Left hindlimb (tissue), 1 donor: ENCODE measurements around the gene CPN1.
A peak's percentile ranks its signal among the peaks of the same experiment; 100 is the strongest.
"Not testable (repeated sequence)": the region's sequence is repeated elsewhere in the genome, so short reads cannot be mapped to it uniquely, and the experiment has no call there.

Experiments
- DNase-seq: peaks from one replicate; pipeline ENCODE4 v3.0.0-alpha.2; 2018

Gene CPN1

GRCh38 chr10:100081075-100082001, at the start of gene CPN1:
Gene CPN1, minus strand, starts transcription at chr10:100081869. Its CDS starts 244 bp downstream, at chr10:100081625.
- DNase-seq, result no peak

DNA sequence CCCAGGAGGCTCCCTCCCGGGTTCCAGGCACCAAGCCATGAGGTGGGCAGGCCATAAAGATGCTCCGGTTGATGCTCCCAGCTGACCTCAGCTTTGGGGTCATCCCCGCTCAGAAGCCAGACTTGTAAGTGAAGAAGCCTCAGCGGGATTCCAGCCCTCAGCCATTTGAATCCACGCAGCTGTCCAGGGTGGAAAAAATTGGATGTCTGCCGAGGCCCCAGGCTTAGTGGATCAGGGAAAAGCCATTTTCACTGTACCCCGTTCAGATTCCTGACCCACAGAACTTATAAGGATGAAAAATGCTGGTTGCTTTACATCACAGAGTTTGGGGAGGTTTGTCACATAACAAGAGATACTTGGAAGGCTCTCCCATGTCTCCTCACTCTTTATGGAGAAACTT, 49.2 kb upstream of the CPN1 start:
- DNase-seq, result peak; percentile 34

GRCh38 chr10:100129424-100129823, 47.8 kb upstream of the CPN1 start:
- DNase-seq, result no peak

- no peak for DNase-seq
Observed at GRCh38 chr10:100128951-100129350, 47.3 kb upstream of the CPN1 start.

DNA sequence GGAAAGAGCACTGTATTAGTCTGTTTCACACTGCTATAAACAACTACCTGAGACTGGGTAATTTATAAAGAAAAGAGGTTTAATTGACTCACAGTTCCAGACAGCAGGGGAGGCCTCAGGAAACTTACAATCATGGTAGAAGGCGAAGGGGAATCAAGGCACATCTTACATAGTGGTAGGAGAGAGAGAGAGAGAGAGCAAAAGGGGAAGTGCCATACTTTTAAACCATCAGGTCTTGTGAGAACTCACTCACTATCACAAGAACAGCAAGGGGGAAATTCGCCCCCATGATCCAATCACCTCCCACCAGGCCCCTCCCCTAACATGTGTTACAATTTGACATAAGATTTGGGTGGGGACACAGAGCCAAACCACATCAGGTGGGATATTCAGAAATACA, 43.7 kb upstream of the CPN1 start:
- not testable (repeated sequence) for DNase-seq

- no peak for DNase-seq
Observed at GRCh38 chr10:100124097-100124496, 42.4 kb upstream of the CPN1 start.

DNA sequence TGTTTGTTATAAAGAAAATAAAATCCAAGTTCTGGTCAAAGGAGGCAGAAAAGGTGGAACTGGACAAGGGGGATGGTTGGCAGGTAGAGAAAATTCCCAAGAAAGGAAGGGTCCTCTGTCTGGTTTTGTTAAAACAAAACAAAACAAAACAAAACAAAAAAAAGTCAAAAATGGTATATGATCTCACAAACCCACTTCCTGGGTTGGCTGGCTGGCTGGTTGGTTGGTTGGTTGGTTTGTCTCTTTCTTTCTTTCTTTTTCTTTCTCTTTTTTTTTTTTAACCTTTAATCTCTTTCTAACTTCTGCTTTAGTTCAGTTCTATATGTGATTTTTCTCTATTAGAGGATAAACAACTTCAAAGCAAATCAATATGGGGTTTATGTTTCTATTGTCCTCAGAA, 41.1 kb upstream of the CPN1 start:
- DNase-seq, result no peak

GRCh38 chr10:100120550-100120949, 38.9 kb upstream of the CPN1 start:
- no peak for DNase-seq

DNA sequence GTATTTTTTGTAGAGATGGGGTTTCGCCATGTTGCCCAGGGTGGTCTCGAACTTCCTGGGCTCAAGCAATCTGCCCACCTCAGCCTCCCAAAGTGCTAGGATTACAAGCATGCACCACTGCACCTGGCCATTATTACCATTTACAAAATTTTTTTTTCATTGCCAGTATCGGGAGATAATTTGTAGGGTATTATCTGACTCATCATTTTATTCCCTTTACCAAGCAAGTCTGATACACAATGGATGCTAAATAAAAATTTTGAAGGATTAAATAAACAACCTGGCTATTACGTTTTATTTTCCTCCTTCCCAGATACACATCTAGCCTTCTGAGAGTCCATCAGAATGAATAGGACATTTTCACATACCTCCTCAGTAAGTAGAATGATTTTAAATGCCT, 38.1 kb upstream of the CPN1 start:
- no peak for DNase-seq

DNA sequence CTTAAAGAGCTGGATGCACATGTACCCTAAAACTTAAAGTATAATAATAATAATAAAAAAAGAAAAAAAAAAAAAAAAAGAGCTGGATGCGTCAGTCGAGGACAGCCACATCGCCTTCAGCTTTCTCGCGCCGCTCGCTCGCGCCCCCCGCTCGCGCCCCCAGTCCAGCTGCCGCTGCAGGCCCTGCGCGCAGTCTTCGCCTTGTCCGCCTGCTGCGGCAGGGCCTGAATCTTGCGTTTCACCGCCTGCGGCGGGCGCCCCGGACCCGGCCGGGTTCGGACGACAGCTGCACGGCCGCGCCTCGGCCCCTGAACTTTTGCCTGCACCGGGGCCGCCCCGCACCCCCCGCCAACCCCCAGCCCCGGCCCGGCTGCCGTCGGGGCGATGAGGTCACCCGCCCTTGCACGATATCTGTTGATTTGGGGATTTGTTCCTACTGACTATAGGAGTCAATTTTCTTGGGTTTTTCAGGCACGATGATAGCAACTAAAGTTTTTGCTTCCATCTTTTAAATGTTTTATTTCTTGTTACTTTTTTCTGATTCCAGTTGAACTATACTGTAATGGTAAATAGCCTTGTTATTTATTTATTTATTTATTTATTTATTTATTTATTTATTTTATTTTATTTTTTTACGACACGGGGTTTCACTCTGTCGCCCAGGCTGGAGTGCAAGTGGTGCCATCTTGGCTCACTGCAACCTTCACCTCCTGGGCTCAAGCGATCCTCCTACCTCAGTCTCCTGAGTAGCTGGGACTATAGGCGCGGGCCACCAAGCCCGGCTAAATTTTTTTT, 33.5 kb upstream of the CPN1 start:
- DNase-seq, result peak; percentile 48

DNA sequence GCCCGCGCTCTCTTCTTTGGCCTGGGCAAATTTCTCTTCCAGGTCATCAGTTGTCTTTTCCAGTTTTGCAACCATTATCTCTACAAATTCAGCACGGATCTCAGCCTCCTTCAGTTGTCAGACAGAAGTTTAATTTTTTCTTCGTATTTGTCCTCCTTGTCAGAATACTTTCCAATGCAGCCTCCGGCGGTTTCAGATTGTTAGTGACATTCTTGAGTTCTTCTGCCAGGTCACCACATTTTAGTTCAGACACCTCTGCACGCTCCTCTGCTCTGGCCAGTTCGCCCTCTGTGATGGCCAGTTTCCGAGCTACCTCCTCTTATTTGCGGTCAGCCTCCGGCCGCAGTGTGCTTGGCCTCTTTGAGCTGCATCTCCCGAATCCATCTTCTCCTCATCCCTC, 32.8 kb upstream of the CPN1 start:
- no peak for DNase-seq

- no peak for DNase-seq
Observed at GRCh38 chr10:100109670-100110069, 28.0 kb upstream of the CPN1 start.

GRCh38 chr10:100106865-100107264, 25.2 kb upstream of the CPN1 start:
- no peak for DNase-seq

GRCh38 chr10:100104300-100104699, 22.6 kb upstream of the CPN1 start:
- no peak for DNase-seq

- no peak for DNase-seq
Observed at GRCh38 chr10:100103581-100103980, 21.9 kb upstream of the CPN1 start.

- no peak for DNase-seq
Observed at GRCh38 chr10:100101192-100102076, 19.8 kb upstream of the CPN1 start.

GRCh38 chr10:100100651-100101184, 19.0 kb upstream of the CPN1 start:
- DNase-seq, result no peak

DNA sequence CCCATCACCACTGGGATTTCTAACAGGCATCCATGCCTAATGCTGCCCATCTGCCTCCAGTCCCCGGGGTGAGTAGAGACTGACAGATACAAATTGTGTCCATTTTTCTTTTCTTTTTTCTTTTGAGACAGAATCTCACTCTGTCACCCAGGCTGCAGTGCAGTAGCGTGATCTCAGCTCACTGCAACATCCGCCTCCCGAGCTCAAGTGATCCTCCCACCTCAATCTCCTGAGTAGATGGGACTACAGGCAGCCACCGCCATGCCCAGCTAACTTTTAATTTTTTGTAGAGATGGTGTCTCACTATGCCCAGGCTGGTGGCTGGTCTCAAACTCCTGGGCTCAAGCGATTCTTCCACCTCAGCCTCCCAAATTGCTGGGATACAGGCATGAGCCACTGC, 7.6 kb upstream of the CPN1 start:
- no peak for DNase-seq

GRCh38 chr10:100086708-100087107, 5.0 kb upstream of the CPN1 start:
- DNase-seq, result not testable (repeated sequence)

GRCh38 chr10:100085596-100085995, 3.9 kb upstream of the CPN1 start:
- no peak for DNase-seq

DNA sequence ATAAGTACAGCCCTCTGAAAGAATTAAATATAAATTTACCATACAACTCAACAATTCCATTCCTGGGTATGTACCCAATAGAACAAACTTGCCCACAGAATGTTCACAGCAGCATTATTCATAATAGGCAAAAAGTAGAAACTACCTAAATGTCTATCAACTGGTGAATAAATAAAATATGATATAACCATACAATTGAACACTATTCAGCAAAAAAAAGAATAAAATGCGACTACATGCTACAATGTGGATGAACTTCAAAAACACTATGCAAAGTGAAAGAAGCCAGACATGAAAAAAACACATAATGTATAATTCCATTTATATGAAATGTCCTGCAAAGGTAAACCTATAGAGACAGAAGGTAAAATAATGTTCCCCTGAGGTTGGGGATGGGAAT, 2.0 kb upstream of the CPN1 start:
- DNase-seq, result no peak

DNA sequence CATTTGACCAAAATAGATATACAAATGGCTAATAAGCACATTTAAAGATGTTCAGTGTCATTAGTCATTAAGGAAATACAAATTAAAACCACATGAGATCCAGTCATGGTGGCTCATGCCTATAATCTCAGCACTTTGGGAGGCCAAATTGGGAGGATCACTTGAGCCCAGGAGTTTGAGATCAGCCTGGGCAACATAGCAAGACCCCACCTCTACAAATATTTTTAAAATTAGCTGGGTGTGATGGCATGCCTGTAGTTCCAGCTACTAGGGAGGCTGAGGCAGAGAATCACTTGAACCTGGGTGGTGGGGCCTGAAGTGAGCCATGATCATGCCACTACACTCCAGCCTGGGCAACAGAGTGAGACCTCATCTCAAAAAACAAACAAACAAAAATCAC, 607 bp upstream of the CPN1 start:
- not testable (repeated sequence) for DNase-seq

GRCh38 chr10:100076750-100077149, 4.9 kb downstream of the CPN1 start:
- DNase-seq, result no peak
